GM19324 (cell line): ENCODE measurements around the gene ANKLE2.

Source experiments
- ATAC-seq: cut with Tn5 transposase; IDR thresholded peaks from one replicate; pipeline ENCODE4 v1.9.1; 2021; ENCODE audit warnings: mild to moderate bottlenecking, moderate library complexity; ENCODE audit not compliant: unreplicated experiment, low FRiP score

ANKLE2 gene

GRCh38 chr12:132723015-132723763 lies 38.4 kb downstream of the ANKLE2 start:
- ATAC-seq: no peak

- no peak for ATAC-seq
Observed at GRCh38 chr12:132720606-132721345, 40.9 kb downstream of the ANKLE2 start.

- no peak for ATAC-seq
Observed at GRCh38 chr12:132719954-132720324, 41.7 kb downstream of the ANKLE2 start.

GRCh38 chr12:132719141-132719953 lies 42.3 kb downstream of the ANKLE2 start:
- no peak for ATAC-seq

GRCh38 chr12:132718644-132719043 lies 43.0 kb downstream of the ANKLE2 start:
- ATAC-seq: no peak

- ATAC-seq: no peak
Observed at GRCh38 chr12:132717531-132718387, 43.9 kb downstream of the ANKLE2 start.

GRCh38 chr12:132717011-132717410 lies 44.6 kb downstream of the ANKLE2 start:
- ATAC-seq: no peak

GRCh38 chr12:132716356-132716755 lies 45.3 kb downstream of the ANKLE2 start:
- ATAC-seq: no peak

GRCh38 chr12:132715874-132716273 lies 45.8 kb downstream of the ANKLE2 start:
- ATAC-seq: no peak

GRCh38 chr12:132713123-132713522 lies 48.5 kb downstream of the ANKLE2 start:
- ATAC-seq: no peak

GRCh38 chr12:132711080-132711843 lies 50.4 kb downstream of the ANKLE2 start:
- ATAC-seq: peak; percentile 12

- ATAC-seq: peak; percentile 96
Observed at GRCh38 chr12:132710405-132711079, 51.1 kb downstream of the ANKLE2 start, which contains the start of gene PGAM5. PGAM5 (plus strand) TSS chr12:132710842; CDS start chr12:132710877, 35 bp downstream.

GRCh38 chr12:132710043-132710404 lies 51.6 kb downstream of the ANKLE2 start:
- ATAC-seq: peak; percentile 25

- ATAC-seq: no peak
Observed at GRCh38 chr12:132708150-132708549, 53.5 kb downstream of the ANKLE2 start.

GRCh38 chr12:132707241-132707640 lies 54.4 kb downstream of the ANKLE2 start:
- ATAC-seq: no peak

- no peak for ATAC-seq
Observed at GRCh38 chr12:132703641-132704040, 58.0 kb downstream of the ANKLE2 start.

GRCh38 chr12:132702640-132703039 lies 59.0 kb downstream of the ANKLE2 start:
- no peak for ATAC-seq

- ATAC-seq: no peak
Observed at GRCh38 chr12:132700212-132700822, 61.3 kb downstream of the ANKLE2 start.
